Suprapubic skin (tissue), 4 donors: ENCODE results near the gene CRYBB3. TPM values are rescaled to one million over a fixed set of nuclear protein-coding genes. Genes with fewer than 3 reads are reported as not detected.
"Not testable (repeated sequence)": the region's sequence is repeated elsewhere in the genome, so short reads cannot be mapped to it uniquely, and the experiment has no call there.

ENCODE experiments used
- DNase-seq, 2 donors: peaks; one replicate each; pipeline ENCODE4 v3.0.0-alpha.2; 2019; ENCODE audit warnings: low spot score in 2 of 2
- H3K27ac ChIP-seq: fragments of 200-600 bp; sonication (generic); one replicate; pipeline ENCODE4 v1.5.1; 2019
- H3K27me3 ChIP-seq: fragments of 200-600 bp; sonication (generic); one replicate; pipeline ENCODE4 v1.5.1; 2019
- H3K36me3 ChIP-seq: fragments of 200-600 bp; sonication (generic); one replicate; pipeline ENCODE4 v1.5.1; 2019
- H3K4me1 ChIP-seq: fragments of 200-600 bp; sonication (generic); one replicate; pipeline ENCODE4 v1.5.1; 2019
- H3K4me3 ChIP-seq: fragments of 200-600 bp; sonication (generic); one replicate; pipeline ENCODE4 v1.5.1; 2019; ENCODE audit warnings: mild to moderate bottlenecking
- H3K9me3 ChIP-seq: fragments of 200-600 bp; sonication (generic); one replicate; pipeline ENCODE4 v1.5.1; 2019
- CTCF ChIP-seq, 2 donors: fragments of 200-600 bp in 1 of 2; fragments of 450-650 bp in 1 of 2; sonication (generic) in 1 of 2; IDR thresholded peaks; one replicate each; pipeline ENCODE4 v1.5.1; 2016 to 2019; ENCODE audit warnings: antibody characterized with exemption in 2 of 2, mild to moderate bottlenecking in 1 of 2, moderate library complexity in 1 of 2
- EP300 ChIP-seq: sonication (generic); formaldehyde crosslinking; IDR thresholded peaks from one replicate; pipeline ENCODE4 v1.6.1; 2017; ENCODE audit warnings: antibody characterized with exemption
- POLR2A ChIP-seq, 2 donors: fragments of 450-650 bp; IDR thresholded peaks; one replicate each; pipeline ENCODE4 v1.6.1; 2017; ENCODE audit warnings: antibody characterized with exemption in 2 of 2, mild to moderate bottlenecking in 2 of 2, moderate library complexity in 2 of 2
- POLR2AphosphoS5 ChIP-seq, 3 donors: sonication (generic); formaldehyde crosslinking; IDR thresholded peaks; one replicate each; pipeline ENCODE4 v1.6.1; 2017; ENCODE audit warnings: antibody characterized with exemption in 3 of 3
- WGBS: methylation state at CpG from one replicate; pipeline ENCODE4 v1.1.5; 2018; 5-methylcytosine and 5-hydroxymethylcytosine counted together
- total RNA-seq, 4 donors: library from RNA; depleted of rRNA; stranded (reverse); fragments of >200 nt; gene quantifications; one replicate each; pipeline ENCODE4 v1.1.0, GENCODE V29; 2016

CRYBB3 gene
- total RNA-seq, 4 donors from 2014 or later, result not detected

- Histone ChIP-seq H3K9me3 (no peaks in the 10 kb centered on the region), H3K27me3 (no peaks in the 10 kb centered on the region), H3K4me3 (no peak overlapping the region), H3K27ac (peak overlapping the region; percentile 5), H3K4me1 (no peaks in the 10 kb centered on the region), H3K36me3 (peaks cover 76% of the 10 kb centered on the region)
- no peak for DNase-seq
- no peak for TF ChIP-seq CTCF (IDR thresholded peaks at IDR 0.05)
- 95% methylated on average over 3 of the region's 3 CpGs for WGBS
Observed at GRCh38 chr22:25176799-25177198, 22.9 kb upstream of the CRYBB3 start.

- Histone ChIP-seq H3K4me3 (no peak overlapping the region), H3K9me3 (no peaks in the 10 kb centered on the region), H3K36me3 (peaks cover 77% of the 10 kb centered on the region), H3K27ac (no peak overlapping the region), H3K4me1 (no peaks in the 10 kb centered on the region), H3K27me3 (no peaks in the 10 kb centered on the region)
- 91% methylated on average over 13 of the region's 13 CpGs for WGBS
- no peak for DNase-seq
- TF ChIP-seq EP300, result no peak
- no peak for TF ChIP-seq POLR2AphosphoS5 (IDR thresholded peaks at IDR 0.05)
- TF ChIP-seq POLR2A (IDR thresholded peaks at IDR 0.05), result no peak
- no peak for TF ChIP-seq CTCF (IDR thresholded peaks at IDR 0.05)
Observed at GRCh38 chr22:25177226-25177625, 22.4 kb upstream of the CRYBB3 start.

- WGBS, result 75% methylated on average over 1 of the region's 9 CpGs
- H3K36me3 ChIP-seq, result peaks cover 71% of the 10 kb centered on the region
- no peak for TF ChIP-seq CTCF (IDR thresholded peaks at IDR 0.05)
- TF ChIP-seq EP300, result no peak
- no peak for TF ChIP-seq POLR2AphosphoS5 (IDR thresholded peaks at IDR 0.05)
- TF ChIP-seq POLR2A (IDR thresholded peaks at IDR 0.05), result no peak
- no peaks in the 10 kb centered on the region for H3K27me3 ChIP-seq
- no peak overlapping the region for H3K4me3 ChIP-seq
- H3K9me3 ChIP-seq, result no peaks in the 10 kb centered on the region
- DNase-seq, result no peak
- no peak overlapping the region for H3K27ac ChIP-seq
- peaks cover 1% of the 10 kb centered on the region for H3K4me1 ChIP-seq
Observed at GRCh38 chr22:25177895-25178294, 21.8 kb upstream of the CRYBB3 start.

GRCh38 chr22:25178348-25178747 lies 21.3 kb upstream of the CRYBB3 start:
- not testable (repeated sequence) for H3K27ac ChIP-seq, H3K4me3 ChIP-seq, DNase-seq, H3K4me1 ChIP-seq, H3K9me3 ChIP-seq, H3K27me3 ChIP-seq
- WGBS, result 87% methylated on average over 5 of the region's 6 CpGs
- peaks cover 67% of the 10 kb centered on the region for H3K36me3 ChIP-seq

GRCh38 chr22:25178869-25179631 lies 20.6 kb upstream of the CRYBB3 start:
- H3K27ac ChIP-seq, H3K9me3 ChIP-seq, H3K27me3 ChIP-seq, H3K4me3 ChIP-seq, H3K4me1 ChIP-seq, DNase-seq: not testable (repeated sequence)
- WGBS, result 80% methylated on average over 44 of the region's 63 CpGs
- H3K36me3 ChIP-seq, result peaks cover 72% of the 10 kb centered on the region

- H3K4me3 ChIP-seq, result no peak overlapping the region
- peaks cover 3% of the 10 kb centered on the region for H3K4me1 ChIP-seq
- H3K27ac ChIP-seq, result no peak overlapping the region
- no peak for TF ChIP-seq POLR2AphosphoS5 (IDR thresholded peaks at IDR 0.05)
- WGBS, result 84% methylated on average over 9 of the region's 10 CpGs
- no peak for DNase-seq
- H3K9me3 ChIP-seq, result no peaks in the 10 kb centered on the region
- H3K27me3 ChIP-seq, result no peaks in the 10 kb centered on the region
- peaks cover 76% of the 10 kb centered on the region for H3K36me3 ChIP-seq
Observed at GRCh38 chr22:25182131-25183110, 17.2 kb upstream of the CRYBB3 start.
